Sigmoid colon (tissue), 7 donors: Measurements from ENCODE around the gene GREB1L. TPM values are rescaled to one million over a fixed set of nuclear protein-coding genes. Genes with fewer than 3 reads are reported as not detected.

Source experiments
- DNase-seq: peaks from one replicate; pipeline ENCODE4 v3.0.0-alpha.2; 2019
- H3K27ac ChIP-seq, 4 donors: fragments of 200-600 bp; sonication (generic); one replicate each; pipeline ENCODE4 v1.5.1; 2016 to 2019; ENCODE audit warnings: mild to moderate bottlenecking in 1 of 4
- H3K27me3 ChIP-seq, 3 donors: fragments of 200-600 bp; sonication (generic); one replicate each; pipeline ENCODE4 v1.5.1; 2019; ENCODE audit warnings: mild to moderate bottlenecking in 1 of 3
- H3K36me3 ChIP-seq, 4 donors: fragments of 200-600 bp; sonication (generic); one replicate each; pipeline ENCODE4 v1.5.1; 2016 to 2019
- H3K4me1 ChIP-seq, 4 donors: fragments of 200-600 bp; sonication (generic); one replicate each; pipeline ENCODE4 v1.5.1; 2017 to 2019
- H3K4me3 ChIP-seq, 4 donors: fragments of 200-600 bp; sonication (generic); one replicate each; pipeline ENCODE4 v1.5.1; 2017 to 2019; ENCODE audit warnings: mild to moderate bottlenecking in 2 of 4, moderate library complexity in 1 of 4
- H3K9me3 ChIP-seq, 4 donors: fragments of 200-600 bp in 3 of 4; sonication (generic) in 3 of 4; one replicate each; pipeline versions ENCODE4 v1.5.1 to v1.6.1; 2013 to 2019
- CTCF ChIP-seq, 4 experiments: fragments of 450-650 bp in 3 of 4; fragments of 200-600 bp in 1 of 4; IDR thresholded peaks; one replicate each; pipeline ENCODE4 v1.5.1; 2016 to 2019; ENCODE audit warnings: antibody characterized with exemption in 4 of 4, mild to moderate bottlenecking in 3 of 4, moderate library complexity in 2 of 4
- EP300 ChIP-seq, 4 donors: sonication (generic); formaldehyde crosslinking; IDR thresholded peaks; one replicate each; pipeline ENCODE4 v1.6.1; 2017; ENCODE audit warnings: antibody characterized with exemption in 4 of 4
- POLR2A ChIP-seq, 2 donors: fragments of 450-650 bp; IDR thresholded peaks; one replicate each; pipeline ENCODE4 v1.6.1; 2016; ENCODE audit warnings: antibody characterized with exemption in 2 of 2, mild to moderate bottlenecking in 2 of 2, moderate library complexity in 2 of 2
- POLR2AphosphoS5 ChIP-seq, 4 donors: sonication (generic); formaldehyde crosslinking; IDR thresholded peaks; one replicate each; pipeline ENCODE4 v1.6.1; 2017; ENCODE audit warnings: antibody characterized with exemption in 4 of 4
- WGBS, 2 donors: extraction: QIAGEN DNeasy Blood & Tissue Kit; methylation state at CpG; one replicate each; pipeline ENCODE4 v1.1.7; 2013; 5-methylcytosine and 5-hydroxymethylcytosine counted together
- intact Hi-C: fragments of 100-400 bp; cut with DNase I; formaldehyde crosslinking; loops from one replicate; pipeline ENCODE4 v1.15.1; 2023
- polyA plus RNA-seq, 3 donors: library from polyadenylated mRNA; stranded (reverse); fragments of 200-250 nt; gene quantifications; one replicate each; pipeline ENCODE4 v1.2.3, GENCODE V29; 2013
- total RNA-seq, 4 donors: library from RNA; depleted of rRNA; stranded (reverse); fragments of >200 nt; gene quantifications; one replicate each; pipeline ENCODE4 v1.1.0, GENCODE V29; 2016
- donor health status: healthy with polysubstance abuse.
- donor health status: Bipolar disorder and iron deficiency.
- donor health status: healthy.

GREB1L gene
- total RNA-seq (10 to 100 TPM in 1 of 4 donors, 1 to 10 TPM in 3; 2.1 to 12.1 (median 5.7) TPM), polyA plus RNA-seq (under 1 TPM in 1 of 3 donors, not detected in 2; 0.23 TPM)

- Histone ChIP-seq H3K36me3 (no peaks in the 10 kb centered on the region), H3K27ac (peak within 1 kb of the TSS in 2 of 4 donors; percentile 27 to 77), H3K4me1 (peaks cover 0 to 24% (median 23%) of the 10 kb centered on the region in 4 donors), H3K4me3 (peak within 1 kb of the TSS; percentile 26 to 66 (median 52)), H3K27me3 (peaks cover 15 to 43% (median 34%) of the 10 kb centered on the region in 3 donors), H3K9me3 (no peaks in the 10 kb centered on the region)
- DNase-seq, result no peak
- intact Hi-C loops, result no loop called here
- TF ChIP-seq EP300 (IDR thresholded peaks at IDR 0.05), result no peak
- WGBS, 2 donors, result 1% methylated on average over 87 of the region's 87 CpGs
These were observed at the start of gene GREB1L for GRCh38 chr18:21242141-21242779. GREB1L (plus strand) TSS chr18:21242232; CDS start chr18:21383519, 141,287 bp downstream.

- H3K4me1 ChIP-seq, result no peaks in the 10 kb centered on the region
- intact Hi-C loops, result loop anchor here (5.0 kb wide), 1 partner anchor 765 kb away; no protein-coding TSS in a partner anchor
- H3K36me3 ChIP-seq, result no peaks in the 10 kb centered on the region
- no peaks in the 10 kb centered on the region for H3K9me3 ChIP-seq
- no peak overlapping the region for H3K4me3 ChIP-seq
- H3K27ac ChIP-seq, result no peak overlapping the region
- DNase-seq, result no peak
- WGBS, 2 donors, result 83 to 89% methylated on average over 5 of the region's 5 CpGs
- TF ChIP-seq CTCF (IDR thresholded peaks at IDR 0.05), result no peak
- TF ChIP-seq POLR2A (IDR thresholded peaks at IDR 0.05), result no peak
- TF ChIP-seq EP300 (IDR thresholded peaks at IDR 0.05), result no peak
- no peak for TF ChIP-seq POLR2AphosphoS5 (IDR thresholded peaks at IDR 0.05)
- H3K27me3 ChIP-seq, result no peaks in the 10 kb centered on the region
These were observed 49.8 kb upstream of the GREB1L start for GRCh38 chr18:21192308-21192624.

DNA sequence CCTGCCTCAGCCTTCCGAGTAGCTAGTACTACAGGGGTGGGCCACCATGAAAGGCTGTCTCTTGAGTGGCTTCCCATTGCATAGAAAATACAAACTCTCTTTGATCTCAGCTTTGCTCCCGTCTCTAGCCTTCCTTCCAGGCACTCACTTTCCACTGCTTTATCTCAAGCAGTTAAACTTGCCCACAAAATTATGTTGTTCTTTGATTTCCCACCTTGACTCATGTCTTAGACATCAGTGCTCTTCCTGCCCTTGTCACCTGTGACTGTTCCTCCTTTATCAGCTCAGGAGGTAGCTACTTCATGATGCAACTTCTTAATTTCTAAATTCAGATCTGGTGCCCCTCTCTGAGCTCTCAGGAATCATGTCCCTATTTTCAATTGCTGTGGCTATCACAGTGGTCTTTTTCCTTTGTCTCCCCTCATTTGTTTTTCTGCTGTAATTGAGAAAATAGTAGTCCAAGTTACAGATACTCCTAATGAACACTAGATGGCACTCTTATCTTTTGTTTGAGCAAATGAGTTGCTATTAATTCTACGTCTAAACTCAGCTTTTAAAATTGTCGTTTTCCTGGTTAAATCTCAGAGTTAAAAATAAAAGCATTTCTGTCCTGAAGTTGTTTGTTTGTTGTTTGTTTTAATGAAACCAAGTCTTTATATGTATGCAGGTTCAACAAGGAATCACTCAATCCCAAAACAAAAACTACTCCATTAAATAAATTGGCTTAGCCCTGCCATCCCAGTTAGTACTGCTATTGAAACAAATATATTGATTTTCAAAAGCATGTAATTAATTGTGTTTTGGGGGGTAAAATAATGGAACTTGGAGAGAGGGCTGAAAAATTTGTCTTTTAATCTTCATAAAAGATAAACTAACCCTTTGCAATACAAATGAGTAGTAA lies 46.9 kb upstream of the GREB1L start:
- intact Hi-C loops, result loop anchor here (2.0 to 5.0 kb wide), 3 partner anchors 250 to 762 kb away; partner anchors contain the start of gene ESCO1
- TF ChIP-seq CTCF (IDR thresholded peaks at IDR 0.05) (peak; percentile 42 to 76 (median 50)), POLR2AphosphoS5 (IDR thresholded peaks at IDR 0.05) (no peak)
- no peak for DNase-seq

GRCh38 chr18:21196426-21196825 lies 45.6 kb upstream of the GREB1L start:
- no peak for DNase-seq
- TF ChIP-seq POLR2AphosphoS5 (IDR thresholded peaks at IDR 0.05), result no peak
- TF ChIP-seq CTCF (IDR thresholded peaks at IDR 0.05), result no peak
- TF ChIP-seq POLR2A (IDR thresholded peaks at IDR 0.05), result no peak
- no peak for TF ChIP-seq EP300 (IDR thresholded peaks at IDR 0.05)
- Histone ChIP-seq H3K9me3 (no peaks in the 10 kb centered on the region), H3K27me3 (peaks cover 0 to 8% (median 0%) of the 10 kb centered on the region in 3 donors), H3K27ac (no peak overlapping the region), H3K36me3 (no peaks in the 10 kb centered on the region), H3K4me3 (no peak overlapping the region), H3K4me1 (no peaks in the 10 kb centered on the region)
- WGBS, 2 donors, result 74 to 82% methylated on average over 1 of the region's 1 CpG
- intact Hi-C loops, result no loop called here

More for the DNA sequence above, 46.9 kb upstream of the GREB1L start:
- Histone ChIP-seq H3K4me1 (no peaks in the 10 kb centered on the region), H3K4me3 (no peak overlapping the region), H3K9me3 (no peaks in the 10 kb centered on the region), H3K27ac (no peak overlapping the region), H3K36me3 (no peaks in the 10 kb centered on the region), H3K27me3 (peaks cover 0 to 1% (median 0%) of the 10 kb centered on the region in 3 donors)
- 20 to 21% methylated on average over 4 of the region's 4 CpGs for WGBS, 2 donors

DNA sequence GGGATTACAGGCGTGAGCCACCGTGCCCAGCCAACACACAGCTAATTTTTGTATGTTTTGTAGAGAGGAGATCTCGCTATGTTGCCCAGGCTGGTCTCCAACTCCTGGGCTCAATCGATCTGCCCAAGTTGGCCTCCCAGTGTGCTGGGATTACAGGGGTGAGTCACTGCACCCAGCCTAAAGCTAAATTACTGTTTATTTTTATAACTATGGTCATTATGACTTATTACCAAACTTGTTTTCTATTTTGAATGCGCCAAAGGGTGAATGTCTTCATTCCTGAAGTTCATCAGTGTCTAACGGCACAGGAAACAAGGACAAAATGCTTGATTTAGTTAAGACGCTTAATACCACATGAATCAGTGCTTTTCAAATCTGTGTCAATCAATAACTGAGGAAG lies 38.9 kb upstream of the GREB1L start:
- no peak for DNase-seq
- Histone ChIP-seq H3K9me3 (no peaks in the 10 kb centered on the region), H3K36me3 (no peaks in the 10 kb centered on the region), H3K4me3 (no peak overlapping the region), H3K27ac (no peak overlapping the region), H3K4me1 (no peaks in the 10 kb centered on the region), H3K27me3 (peaks cover 0 to 13% (median 0%) of the 10 kb centered on the region in 3 donors)
- WGBS, 2 donors, result 94 to 95% methylated on average over 7 of the region's 7 CpGs
- intact Hi-C loops, result no loop called here
- TF ChIP-seq EP300 (IDR thresholded peaks at IDR 0.05), result no peak
- TF ChIP-seq CTCF (IDR thresholded peaks at IDR 0.05), result no peak
- no peak for TF ChIP-seq POLR2AphosphoS5 (IDR thresholded peaks at IDR 0.05)
- TF ChIP-seq POLR2A (IDR thresholded peaks at IDR 0.05), result no peak
